IgD-negative memory B cell (primary cell): ENCODE results near the gene PPP4R3A. TPM values are rescaled to one million over a fixed set of nuclear protein-coding genes. Genes with fewer than 3 reads are reported as not detected.
"Not testable (repeated sequence)": the region's sequence is repeated elsewhere in the genome, so short reads cannot be mapped to it uniquely, and the experiment has no call there.

ENCODE experiments used
- H3K27ac Mint-ChIP-seq, 3 donors: one replicate each; pipeline ENCODE4 v1.8.0; 2020 to 2022; ENCODE audit warnings: mild to moderate bottlenecking in 3 of 3, mixed read lengths in 3 of 3, moderate library complexity in 1 of 3
- H3K27me3 Mint-ChIP-seq: one replicate; pipeline ENCODE4 v1.8.0; 2021; ENCODE audit warnings: mixed read lengths
- H3K36me3 Mint-ChIP-seq: one replicate; pipeline ENCODE4 v1.8.0; 2020; ENCODE audit warnings: mild to moderate bottlenecking, mixed read lengths
- H3K4me1 Mint-ChIP-seq, 3 donors: one replicate each; pipeline ENCODE4 v1.8.0; 2020 to 2022; ENCODE audit warnings: mixed read lengths in 3 of 3, mild to moderate bottlenecking in 1 of 3
- H3K4me3 Mint-ChIP-seq, 4 donors: one replicate each; pipeline ENCODE4 v1.8.0; 2020 to 2022; ENCODE audit warnings: mild to moderate bottlenecking in 4 of 4, mixed read lengths in 4 of 4, moderate library complexity in 3 of 4
- H3K9me3 Mint-ChIP-seq, 3 donors: one replicate each; pipeline ENCODE4 v1.8.0; 2020 to 2021; ENCODE audit warnings: mixed read lengths in 3 of 3, mild to moderate bottlenecking in 1 of 3
- polyA plus RNA-seq: library from polyadenylated mRNA; unstranded; fragments of 300-500 nt; fragmentation: Illumina TruSeq; gene quantifications from one replicate; pipeline ENCODE4 v1.2.3, GENCODE V29; 2021

The PPP4R3A gene
- polyA plus RNA-seq, 1 donor from 2014 or later, result 127 TPM

GRCh38 chr14:91516663-91517388 lies 6.7 kb upstream of the PPP4R3A start:
- peaks cover 0 to 6% (median 0%) of the 10 kb centered on the region in 3 donors for H3K9me3 Mint-ChIP-seq
- peak overlapping the region in 1 of 4 donors; percentile 56 for H3K4me3 Mint-ChIP-seq
- H3K36me3 Mint-ChIP-seq, result no peaks in the 10 kb centered on the region
- H3K27me3 Mint-ChIP-seq, result no peaks in the 10 kb centered on the region
- peak overlapping the region in 1 of 3 donors; percentile 49 for H3K27ac Mint-ChIP-seq
- peaks cover 0 to 2% (median 0%) of the 10 kb centered on the region in 3 donors for H3K4me1 Mint-ChIP-seq

- H3K4me1 Mint-ChIP-seq, result peaks cover 2 to 4% (median 3%) of the 10 kb centered on the region in 3 donors
- no peaks in the 10 kb centered on the region for H3K27me3 Mint-ChIP-seq
- H3K27ac Mint-ChIP-seq, result no peak overlapping the region
- H3K36me3 Mint-ChIP-seq, result no peaks in the 10 kb centered on the region
- peaks cover 0 to 3% (median 0%) of the 10 kb centered on the region in 3 donors for H3K9me3 Mint-ChIP-seq
- peak overlapping the region in 1 of 4 donors; percentile 36 for H3K4me3 Mint-ChIP-seq
These were observed 5.9 kb upstream of the PPP4R3A start for GRCh38 chr14:91515979-91516378.

GRCh38 chr14:91511043-91511383 lies 903 bp upstream of the PPP4R3A start:
- Mint-ChIP-seq H3K27me3 (no peaks in the 10 kb centered on the region), H3K4me3 (peak overlapping the region; percentile 99 to 100 (median 100)), H3K36me3 (peaks cover 4% of the 10 kb centered on the region), H3K4me1 (peaks cover 17 to 37% (median 19%) of the 10 kb centered on the region in 3 donors), H3K9me3 (no peaks in the 10 kb centered on the region), H3K27ac (peak overlapping the region; percentile 99 to 100 (median 100))

- Mint-ChIP-seq H3K27ac (peak overlapping the region; percentile 99 to 100 (median 100)), H3K9me3 (no peaks in the 10 kb centered on the region), H3K4me3 (peak overlapping the region; percentile 99 to 100 (median 100)), H3K27me3 (no peaks in the 10 kb centered on the region), H3K36me3 (peaks cover 5% of the 10 kb centered on the region), H3K4me1 (peaks cover 22 to 44% (median 23%) of the 10 kb centered on the region in 3 donors)
These were observed 286 bp downstream of the PPP4R3A start for GRCh38 chr14:91509878-91510170.

- H3K4me3 Mint-ChIP-seq, result peak overlapping the region; percentile 97 to 100 (median 100)
- peak overlapping the region; percentile 99 to 100 (median 100) for H3K27ac Mint-ChIP-seq
- peaks cover 6% of the 10 kb centered on the region for H3K36me3 Mint-ChIP-seq
- H3K27me3 Mint-ChIP-seq, result no peaks in the 10 kb centered on the region
- H3K4me1 Mint-ChIP-seq, result peaks cover 24 to 44% (median 27%) of the 10 kb centered on the region in 3 donors
- no peaks in the 10 kb centered on the region for H3K9me3 Mint-ChIP-seq
These were observed 830 bp downstream of the PPP4R3A start for GRCh38 chr14:91509083-91509877.

- H3K27ac Mint-ChIP-seq, result peak overlapping the region in 2 of 3 donors; percentile 69 to 99
- peaks cover 6% of the 10 kb centered on the region for H3K36me3 Mint-ChIP-seq
- peaks cover 31 to 50% (median 36%) of the 10 kb centered on the region in 3 donors for H3K4me1 Mint-ChIP-seq
These were observed 2.0 kb downstream of the PPP4R3A start for GRCh38 chr14:91508105-91508504.

GRCh38 chr14:91506226-91506625 lies 3.9 kb downstream of the PPP4R3A start:
- Mint-ChIP-seq H3K9me3 (no peaks in the 10 kb centered on the region), H3K36me3 (peaks cover 10% of the 10 kb centered on the region), H3K4me1 (peaks cover 38 to 56% (median 43%) of the 10 kb centered on the region in 3 donors), H3K27me3 (no peaks in the 10 kb centered on the region), H3K4me3 (peak overlapping the region in 3 of 4 donors; percentile 43 to 68 (median 49)), H3K27ac (peak overlapping the region in 1 of 3 donors; percentile 2)

More at GRCh38 chr14:91508105-91508504, 2.0 kb downstream of the PPP4R3A start:
- Mint-ChIP-seq H3K9me3 (no peaks in the 10 kb centered on the region), H3K4me3 (peak overlapping the region; percentile 93 to 99 (median 96)), H3K27me3 (no peaks in the 10 kb centered on the region)

GRCh38 chr14:91503000-91503504 lies 7.1 kb downstream of the PPP4R3A start:
- H3K9me3 Mint-ChIP-seq, result no peaks in the 10 kb centered on the region
- H3K4me3 Mint-ChIP-seq, result peak overlapping the region in 2 of 4 donors; percentile 8 to 49
- H3K27ac Mint-ChIP-seq, result no peak overlapping the region
- peaks cover 43 to 45% (median 43%) of the 10 kb centered on the region in 3 donors for H3K4me1 Mint-ChIP-seq
- H3K27me3 Mint-ChIP-seq, result no peaks in the 10 kb centered on the region
- peaks cover 7% of the 10 kb centered on the region for H3K36me3 Mint-ChIP-seq

GRCh38 chr14:91501951-91502930 lies 7.9 kb downstream of the PPP4R3A start:
- Mint-ChIP-seq H3K36me3 (peaks cover 7% of the 10 kb centered on the region), H3K4me1 (peaks cover 47 to 49% (median 47%) of the 10 kb centered on the region in 3 donors), H3K27ac (peak overlapping the region in 1 of 3 donors; percentile 30), H3K9me3 (no peaks in the 10 kb centered on the region), H3K27me3 (no peaks in the 10 kb centered on the region), H3K4me3 (peak overlapping the region in 1 of 4 donors; percentile 56)

- Mint-ChIP-seq H3K4me3 (peak overlapping the region in 2 of 4 donors; percentile 24 to 39), H3K4me1 (peaks cover 49 to 53% (median 50%) of the 10 kb centered on the region in 3 donors), H3K36me3 (peaks cover 7% of the 10 kb centered on the region), H3K9me3 (no peaks in the 10 kb centered on the region), H3K27me3 (no peaks in the 10 kb centered on the region), H3K27ac (peak overlapping the region in 1 of 3 donors; percentile 34)
These were observed 8.8 kb downstream of the PPP4R3A start for GRCh38 chr14:91501348-91501747.

- peaks cover 62 to 64% (median 62%) of the 10 kb centered on the region in 3 donors for H3K4me1 Mint-ChIP-seq
- H3K27ac Mint-ChIP-seq, result peak overlapping the region; percentile 64 to 97 (median 86)
- H3K27me3 Mint-ChIP-seq, result no peaks in the 10 kb centered on the region
- no peaks in the 10 kb centered on the region for H3K9me3 Mint-ChIP-seq
- peaks cover 2% of the 10 kb centered on the region for H3K36me3 Mint-ChIP-seq
- H3K4me3 Mint-ChIP-seq, result peak overlapping the region; percentile 69 to 94 (median 74)
These were observed 13.3 kb downstream of the PPP4R3A start for GRCh38 chr14:91496790-91497189.

GRCh38 chr14:91494392-91495065 lies 15.6 kb downstream of the PPP4R3A start:
- H3K27ac Mint-ChIP-seq, result peak overlapping the region; percentile 47 to 96 (median 86)
- peaks cover 53 to 56% (median 55%) of the 10 kb centered on the region in 3 donors for H3K4me1 Mint-ChIP-seq
- not testable (repeated sequence) for H3K27me3 Mint-ChIP-seq, H3K9me3 Mint-ChIP-seq, H3K36me3 Mint-ChIP-seq
- peak overlapping the region; percentile 51 to 75 (median 68) for H3K4me3 Mint-ChIP-seq

- Mint-ChIP-seq H3K4me1 (peaks cover 53 to 56% (median 54%) of the 10 kb centered on the region in 3 donors), H3K9me3 (no peaks in the 10 kb centered on the region), H3K27ac (no peak overlapping the region), H3K4me3 (peak overlapping the region in 1 of 4 donors; percentile 5), H3K36me3 (no peaks in the 10 kb centered on the region), H3K27me3 (no peaks in the 10 kb centered on the region)
These were observed 16.9 kb downstream of the PPP4R3A start for GRCh38 chr14:91493169-91493568.
